Endothelial cell of umbilical vein (primary cell): ENCODE results near the gene USP47. TPM values are rescaled to one million over a fixed set of nuclear protein-coding genes. Genes with fewer than 3 reads are reported as not detected.
A peak's percentile ranks its signal among the peaks of the same experiment; 100 is the strongest.

Experiments used
- BruUV-seq: library from RNA; stranded (reverse); fragments of 400-500 nt; replicated peaks from 2 replicates; lab custom pipeline; 2021; lab: Mats Ljungman, UMichigan
- CTCF ChIA-PET: fragments of 300-600, 350-600 bp; sonication (Branson Sonifier 250); formaldehyde crosslinking; loops from one replicate; lab custom pipeline; 2021; ENCODE audit warnings: antibody characterized with exemption, inconsistent platforms; lab: Charles Lee
- POLR2A ChIA-PET: fragments of 300-600, 350-600 bp; sonication (Branson Sonifier 250); formaldehyde crosslinking; loops from one replicate; lab custom pipeline; 2021; ENCODE audit warnings: antibody characterized with exemption, inconsistent platforms; lab: Charles Lee
- DNase-seq: peaks from one replicate; pipeline ENCODE4 v3.0.0-alpha.2; 2011; ENCODE audit warnings: low read depth, low spot score
- FAIRE-seq: peaks from 2 replicates; lab custom pipeline; 2011; peaks lifted over from hg19 to GRCh38; lab: Jason Lieb, UNC
- H2AFZ ChIP-seq: 2 replicates; pipeline ENCODE4 v1.6.0; 2012; ENCODE audit warnings: low read depth, low read length, control low read depth, inconsistent platforms
- H3K27ac ChIP-seq: 2 replicates; pipeline ENCODE4 v1.5.1; 2011; ENCODE audit warnings: low read depth, mild to moderate bottlenecking, control low read depth, low read length, moderate library complexity; ENCODE audit not compliant: insufficient read depth
- H3K27me3 ChIP-seq, 2 experiments: 2 replicates each; pipeline versions ENCODE4 v1.6.0 to v1.6.1; 2011; ENCODE audit warnings: low read length in 2 of 2, mixed read lengths in 1 of 2; ENCODE audit not compliant: control insufficient read depth in 2 of 2, insufficient read depth in 2 of 2
- H3K36me3 ChIP-seq, 2 experiments: 2 replicates in 1 of 2; 3 replicates in 1 of 2; pipeline ENCODE4 v1.5.1; 2011; ENCODE audit warnings: low read length in 2 of 2, mild to moderate bottlenecking in 1 of 2, moderate library complexity in 1 of 2; ENCODE audit not compliant: control insufficient read depth in 2 of 2, insufficient read depth in 2 of 2; ENCODE audit errors: extremely low read depth in 1 of 2
- H3K4me1 ChIP-seq: 3 replicates; pipeline ENCODE4 v1.5.1; 2011; ENCODE audit warnings: mild to moderate bottlenecking, low read length; ENCODE audit not compliant: control insufficient read depth, insufficient read depth; ENCODE audit errors: extremely low read depth
- H3K4me2 ChIP-seq: 2 replicates; pipeline ENCODE4 v1.6.1; 2011; ENCODE audit warnings: low read length, control low read depth, mixed read lengths; ENCODE audit not compliant: insufficient read depth
- H3K4me3 ChIP-seq, 3 experiments: fragments of 200-600 bp in 1 of 3; sonication (generic), shearing (Covaris generic) in 1 of 3; replicated peaks in 1 of 3; 2 replicates each; pipeline ENCODE4 v1.5.1; 2011 to 2016; ENCODE audit warnings: control low read depth in 3 of 3, low read length in 3 of 3, mild to moderate bottlenecking in 2 of 3, inconsistent platforms in 1 of 3, low read depth in 1 of 3, moderate library complexity in 1 of 3; ENCODE audit not compliant: insufficient read depth in 1 of 3
- H3K79me2 ChIP-seq: 2 replicates; pipeline ENCODE4 v1.6.0; 2012; ENCODE audit warnings: low read length, inconsistent platforms; ENCODE audit not compliant: control insufficient read depth, insufficient read depth
- H3K9ac ChIP-seq: replicated peaks from 2 replicates; pipeline ENCODE3; 2011; ENCODE audit warnings: low read length, control low read depth; ENCODE audit not compliant: insufficient read depth; ENCODE audit errors: extremely low read depth
- H3K9me1 ChIP-seq: replicated peaks from 3 replicates; pipeline ENCODE4 v1.6.0; 2011; ENCODE audit warnings: mild to moderate bottlenecking, low read length; ENCODE audit not compliant: control insufficient read depth, insufficient read depth; ENCODE audit errors: extremely low read depth
- H3K9me3 ChIP-seq: replicated peaks from 2 replicates; pipeline ENCODE4 v1.5.1; 2012; ENCODE audit warnings: low read length, inconsistent platforms; ENCODE audit not compliant: control insufficient read depth, insufficient read depth
- H4K20me1 ChIP-seq: replicated peaks from 2 replicates; pipeline ENCODE3; 2011; ENCODE audit warnings: mild to moderate bottlenecking, low read length; ENCODE audit not compliant: control insufficient read depth, insufficient read depth; ENCODE audit errors: extremely low read depth
- EZH2 ChIP-seq: IDR thresholded peaks from 2 replicates; pipeline ENCODE4 v1.6.1; 2012; ENCODE audit warnings: borderline replicate concordance, low read depth, mild to moderate bottlenecking, moderate library complexity, low read length, inconsistent platforms; ENCODE audit not compliant: severe bottlenecking
- FOS ChIP-seq: IDR thresholded peaks from 2 replicates; pipeline ENCODE4 v1.6.1; 2011; ENCODE audit warnings: mild to moderate bottlenecking, low read length, moderate library complexity, borderline replicate concordance; ENCODE audit not compliant: insufficient read depth
- GATA2 ChIP-seq: IDR thresholded peaks from 2 replicates; pipeline ENCODE4 v1.7.0; 2011; ENCODE audit warnings: low read depth, mild to moderate bottlenecking, moderate library complexity, mixed read lengths, low read length; ENCODE audit not compliant: insufficient read length, insufficient read depth
- JUN ChIP-seq: IDR thresholded peaks from 2 replicates; pipeline ENCODE4 v1.6.1; 2011; ENCODE audit warnings: borderline replicate concordance, low read depth; ENCODE audit not compliant: insufficient read length, insufficient read depth
- MYC ChIP-seq: IDR thresholded peaks from one replicate; pipeline ENCODE4 v1.6.1; 2011; ENCODE audit warnings: mild to moderate bottlenecking, low read depth, low read length
- POLR2A ChIP-seq: IDR thresholded peaks from 2 replicates; pipeline ENCODE4 v1.6.1; 2012; ENCODE audit warnings: low read depth, mild to moderate bottlenecking, control low read depth, low read length
- POLR2AphosphoS5 ChIP-seq: IDR thresholded peaks from 2 replicates; pipeline ENCODE4 v1.6.1; 2012; ENCODE audit warnings: low read depth, mild to moderate bottlenecking, control low read depth, low read length, moderate library complexity; ENCODE audit not compliant: insufficient read depth
- dilution Hi-C: fragments of 300-500 bp; cut with MboI; formaldehyde crosslinking; loops from one replicate; pipeline ENCODE4 v1.15.0; 2019; ENCODE audit warnings: low sequenced_read_pairs; ENCODE audit not compliant: extremely low pct_ligation_motif_present
- intact Hi-C: fragments of 100-400 bp; cut with micrococcal nuclease; formaldehyde crosslinking; loops from one replicate; pipeline ENCODE4 v1.10.0; 2022
- polyA plus RNA-seq, 4 experiments: library from polyadenylated mRNA; depleted of rRNA in 3 of 4; stranded (reverse) in 3 of 4; unstranded in 1 of 4; fragments of >200 nt; gene quantifications; 2 replicates each; pipeline versions ENCODE4 v1.2.1 to v1.2.3, GENCODE V29; 2011 to 2012; ENCODE audit warnings: missing spikeins in 1 of 4
- total RNA-seq: library from RNA; stranded (reverse); gene quantifications from 2 replicates; pipeline ENCODE4 v1.2.3, GENCODE V29; 2021
- TF ChIP-seq, protein P1 (sequence below): IDR thresholded peaks from 2 replicates; pipeline ENCODE4 v1.6.1; 2011; ENCODE audit not compliant: insufficient read depth, insufficient read length
- TF ChIP-seq, protein P2 (sequence below), 2 donors: IDR thresholded peaks; 1 replicate in 1 of 2; 2 replicates in 1 of 2; pipeline ENCODE4 v1.5.1; 2011; ENCODE audit warnings: low read length in 2 of 2, mild to moderate bottlenecking in 2 of 2, moderate library complexity in 2 of 2, control low read depth in 1 of 2, inconsistent platforms in 1 of 2, low read depth in 1 of 2; ENCODE audit not compliant: insufficient read depth in 1 of 2; ENCODE audit errors: extremely low read depth in 1 of 2

Gene USP47
- total and polyA plus RNA-seq, 2 donors (not counting 3 experiments of a cell fraction or from before 2014, with no cell fraction given) = 7.8 to 38.0 TPM

DNA sequence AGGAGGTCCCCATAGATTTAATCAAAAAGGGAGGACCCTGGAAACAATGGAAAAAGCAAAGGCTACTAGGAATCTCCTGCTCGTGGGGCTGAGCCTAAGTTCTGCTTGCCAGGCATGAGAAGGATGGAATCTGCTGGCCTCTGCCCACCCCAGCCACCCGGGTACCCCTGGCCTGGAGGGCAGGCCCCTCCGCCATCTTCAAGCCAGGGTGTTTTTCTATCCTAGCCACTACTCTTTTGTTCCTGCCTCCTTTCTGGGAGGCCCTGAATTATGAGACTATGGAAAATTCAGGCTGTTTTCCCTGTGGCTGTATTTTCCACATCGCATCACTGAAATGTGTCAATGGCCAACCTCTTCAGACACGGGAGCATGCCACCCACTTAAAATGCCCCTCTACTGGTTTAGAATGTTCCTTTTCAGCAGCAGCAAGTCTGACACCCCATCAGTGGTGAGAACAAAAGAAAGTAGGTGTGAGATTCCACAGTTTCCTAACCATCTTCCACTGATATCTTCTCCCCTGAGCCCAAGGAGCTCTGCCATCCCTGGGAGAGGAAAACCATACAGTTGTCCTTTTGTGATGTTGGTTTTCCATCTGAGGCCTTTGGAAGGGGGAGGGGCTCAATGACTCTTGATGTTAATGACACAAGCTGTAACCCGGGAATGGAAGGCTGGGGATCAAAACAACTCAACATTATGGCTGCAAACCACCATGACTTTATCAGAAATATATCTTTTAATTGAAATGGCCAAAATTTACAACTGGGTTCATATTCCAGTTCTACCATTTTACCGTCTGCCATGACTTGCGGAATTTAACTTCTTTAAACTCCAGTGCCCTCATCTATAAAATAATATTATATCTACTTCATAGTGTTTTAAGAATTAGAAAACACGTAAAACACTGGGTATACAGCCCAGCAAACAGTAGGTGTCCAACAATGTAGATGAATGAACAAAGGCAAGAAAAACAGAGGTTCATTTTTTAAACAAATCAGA, 144.5 kb downstream of the USP47 start:
- H2AFZ ChIP-seq = no peak overlapping the region
- H3K9ac ChIP-seq = no peak overlapping the region
- H3K9me1 ChIP-seq = no peaks in the 10 kb centered on the region
- H3K36me3 ChIP-seq = peaks cover 0 to 6% of the 10 kb centered on the region in 2 experiments
- dilution Hi-C loops (no loop called here), intact Hi-C loops (no loop called here)
- H3K27ac ChIP-seq = peak overlapping the region; percentile 14
- ChIA-PET CTCF (interaction anchor here (1.1 to 1.8 kb wide), 3 partner anchors 9 to 58 kb away, joined by 4 to 7 read pairs (median 4); partner anchors contain the start of gene DKK3), POLR2A (no interaction called here)
- H3K9me3 ChIP-seq = no peaks in the 10 kb centered on the region
- no peak overlapping the region for H3K4me3 ChIP-seq
- H3K4me2 ChIP-seq = no peak overlapping the region
- no peak for FAIRE-seq
- no peaks in the 10 kb centered on the region for H3K79me2 ChIP-seq
- no TSS peak for BruUV-seq
- TF ChIP-seq, protein P1, sequence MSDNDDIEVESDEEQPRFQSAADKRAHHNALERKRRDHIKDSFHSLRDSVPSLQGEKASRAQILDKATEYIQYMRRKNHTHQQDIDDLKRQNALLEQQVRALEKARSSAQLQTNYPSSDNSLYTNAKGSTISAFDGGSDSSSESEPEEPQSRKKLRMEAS = no peak
- no peak for TF ChIP-seq FOS
- no peak for TF ChIP-seq POLR2A
- TF ChIP-seq JUN = no peak
- TF ChIP-seq, protein P2, sequence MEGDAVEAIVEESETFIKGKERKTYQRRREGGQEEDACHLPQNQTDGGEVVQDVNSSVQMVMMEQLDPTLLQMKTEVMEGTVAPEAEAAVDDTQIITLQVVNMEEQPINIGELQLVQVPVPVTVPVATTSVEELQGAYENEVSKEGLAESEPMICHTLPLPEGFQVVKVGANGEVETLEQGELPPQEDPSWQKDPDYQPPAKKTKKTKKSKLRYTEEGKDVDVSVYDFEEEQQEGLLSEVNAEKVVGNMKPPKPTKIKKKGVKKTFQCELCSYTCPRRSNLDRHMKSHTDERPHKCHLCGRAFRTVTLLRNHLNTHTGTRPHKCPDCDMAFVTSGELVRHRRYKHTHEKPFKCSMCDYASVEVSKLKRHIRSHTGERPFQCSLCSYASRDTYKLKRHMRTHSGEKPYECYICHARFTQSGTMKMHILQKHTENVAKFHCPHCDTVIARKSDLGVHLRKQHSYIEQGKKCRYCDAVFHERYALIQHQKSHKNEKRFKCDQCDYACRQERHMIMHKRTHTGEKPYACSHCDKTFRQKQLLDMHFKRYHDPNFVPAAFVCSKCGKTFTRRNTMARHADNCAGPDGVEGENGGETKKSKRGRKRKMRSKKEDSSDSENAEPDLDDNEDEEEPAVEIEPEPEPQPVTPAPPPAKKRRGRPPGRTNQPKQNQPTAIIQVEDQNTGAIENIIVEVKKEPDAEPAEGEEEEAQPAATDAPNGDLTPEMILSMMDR (IDR thresholded peaks at IDR 0.05; ENCODE audit: extremely low read depth in 1 of 2, insufficient read depth in 1 of 2, low read depth in 1 of 2, low read length in 2 of 2) = no peak
- no peak for TF ChIP-seq MYC
- TF ChIP-seq POLR2AphosphoS5 = no peak
- no peak for TF ChIP-seq EZH2
- TF ChIP-seq GATA2 = no peak
- H3K4me1 ChIP-seq = peaks cover 43% of the 10 kb centered on the region
- no peaks in the 10 kb centered on the region for H4K20me1 ChIP-seq
- H3K27me3 ChIP-seq = no peaks in the 10 kb centered on the region
- DNase-seq = no peak
